HG03135 (cell line): ENCODE measurements around the gene COL23A1.

Experiments
- ATAC-seq: cut with Tn5 transposase; IDR thresholded peaks from one replicate; pipeline ENCODE4 v1.9.1; 2021; ENCODE audit warnings: mild to moderate bottlenecking, moderate library complexity; ENCODE audit not compliant: unreplicated experiment

COL23A1 gene

GRCh38 chr5:178557416-178557815, 32.8 kb downstream of the COL23A1 start:
- no peak for ATAC-seq

DNA sequence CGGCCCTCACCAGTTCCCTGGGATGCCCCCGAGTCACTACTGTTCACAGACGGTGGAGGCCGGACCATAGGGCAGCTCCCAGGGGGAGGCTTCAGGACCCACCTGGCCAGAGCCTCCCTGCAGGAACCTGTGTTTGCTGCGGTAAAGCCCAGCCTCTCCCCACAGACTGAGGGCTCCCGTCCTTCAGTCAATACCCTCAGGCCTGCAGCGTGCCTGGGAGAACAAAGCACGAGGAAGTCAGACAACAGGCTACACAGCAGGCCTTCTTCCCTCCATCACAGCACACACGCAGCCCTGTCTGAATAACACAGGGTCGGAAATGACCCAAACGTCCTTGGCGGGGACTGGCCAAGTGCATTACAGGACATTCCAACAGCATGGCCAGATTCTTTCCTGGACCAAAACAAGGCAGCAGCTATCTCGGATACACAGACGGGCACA, 34.4 kb downstream of the COL23A1 start:
- ATAC-seq = no peak

DNA sequence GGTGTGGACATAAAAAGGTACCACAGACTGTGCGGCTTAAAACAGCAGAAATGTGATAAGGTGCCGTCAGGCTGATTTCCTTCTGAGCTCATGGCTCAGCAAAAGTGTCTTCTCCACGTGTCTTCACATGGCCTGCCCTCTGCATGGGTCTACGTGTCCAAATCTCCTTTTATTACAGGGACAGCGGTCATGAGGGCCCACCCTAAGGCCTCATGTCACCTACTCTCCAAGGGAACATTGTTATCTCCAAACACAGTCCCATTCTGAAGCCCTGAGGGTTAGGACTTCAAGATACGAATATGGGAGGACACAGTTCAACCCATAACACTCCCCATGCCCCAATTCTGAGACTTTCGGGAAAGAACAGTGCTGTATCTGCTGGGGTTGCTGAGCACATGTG, 35.2 kb downstream of the COL23A1 start:
- ATAC-seq = no peak

DNA sequence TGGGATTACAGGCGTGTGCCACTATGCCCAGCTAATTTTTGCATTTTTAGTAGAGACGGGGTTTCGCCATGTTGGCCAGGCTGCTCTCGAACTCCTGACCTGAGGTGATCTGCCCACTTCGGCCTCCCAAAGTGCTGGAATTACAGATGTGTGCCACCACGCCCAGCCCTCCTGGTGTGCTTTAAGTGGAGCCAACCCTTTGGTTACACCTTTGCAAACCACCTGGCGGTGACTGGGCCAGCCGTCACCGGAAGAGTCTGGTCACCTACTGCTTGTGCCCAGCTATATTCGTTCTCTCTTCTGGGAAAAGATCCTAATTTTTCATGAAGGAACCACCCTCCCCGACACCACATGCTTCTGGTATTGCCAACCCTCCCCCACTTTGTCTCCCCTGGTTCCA, 35.9 kb downstream of the COL23A1 start:
- ATAC-seq = no peak

DNA sequence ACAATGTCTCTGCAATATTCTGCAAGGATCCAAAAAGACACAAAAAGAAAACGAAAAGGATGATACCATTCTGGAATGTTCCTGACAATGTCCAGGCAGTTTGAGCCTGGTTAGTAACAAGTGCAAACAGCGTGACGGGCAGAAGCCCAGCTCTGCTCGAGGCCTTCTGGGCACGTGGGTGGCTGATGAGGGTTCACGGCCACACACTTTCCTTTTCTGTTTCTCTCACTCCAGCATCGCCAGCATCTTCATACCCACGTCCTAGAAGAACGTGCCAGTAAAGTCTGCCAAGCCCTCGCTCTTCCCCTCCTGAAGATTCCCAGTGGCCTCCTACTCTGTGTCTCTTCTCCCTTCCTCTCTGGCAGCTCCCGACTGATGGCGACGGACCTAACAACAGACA, 36.7 kb downstream of the COL23A1 start:
- no peak for ATAC-seq

DNA sequence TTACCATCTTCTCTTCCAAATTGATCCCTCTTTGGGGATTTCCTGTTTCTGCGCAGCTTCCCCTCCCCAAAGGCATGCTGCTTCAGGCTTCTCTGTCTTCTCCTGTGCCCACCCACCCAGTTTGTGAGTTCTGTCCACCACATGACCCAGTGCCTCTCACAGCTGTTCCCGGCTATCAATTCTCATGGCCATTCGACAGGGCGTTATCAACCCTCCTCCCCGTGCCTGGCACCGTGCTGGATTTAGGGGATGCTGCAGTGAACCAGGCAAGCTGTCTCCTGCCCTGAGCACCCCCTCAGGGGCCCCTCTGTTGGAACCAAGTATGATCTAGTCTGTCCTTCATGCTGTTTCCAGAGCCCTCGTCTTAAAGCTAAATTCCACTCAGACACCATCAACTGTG, 38.7 kb downstream of the COL23A1 start:
- no peak for ATAC-seq

DNA sequence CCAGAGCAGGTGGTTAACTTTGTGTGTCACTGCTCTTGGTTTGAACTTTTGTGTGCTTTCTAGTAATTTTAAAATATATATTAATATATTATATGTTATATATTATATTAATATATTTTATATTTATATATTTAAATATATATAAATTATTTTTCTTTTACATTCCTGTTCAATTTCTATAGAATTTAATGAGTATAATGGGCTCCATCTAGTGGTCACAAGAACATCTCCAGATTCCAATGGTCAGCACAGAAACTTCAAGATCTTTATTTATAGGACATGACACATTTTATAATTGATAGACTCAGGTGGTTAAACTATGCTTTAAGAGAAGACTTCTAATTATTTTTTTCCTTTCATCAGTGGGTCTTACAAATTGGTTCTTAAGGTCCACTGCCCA, 39.1 kb downstream of the COL23A1 start:
- ATAC-seq = no peak

DNA sequence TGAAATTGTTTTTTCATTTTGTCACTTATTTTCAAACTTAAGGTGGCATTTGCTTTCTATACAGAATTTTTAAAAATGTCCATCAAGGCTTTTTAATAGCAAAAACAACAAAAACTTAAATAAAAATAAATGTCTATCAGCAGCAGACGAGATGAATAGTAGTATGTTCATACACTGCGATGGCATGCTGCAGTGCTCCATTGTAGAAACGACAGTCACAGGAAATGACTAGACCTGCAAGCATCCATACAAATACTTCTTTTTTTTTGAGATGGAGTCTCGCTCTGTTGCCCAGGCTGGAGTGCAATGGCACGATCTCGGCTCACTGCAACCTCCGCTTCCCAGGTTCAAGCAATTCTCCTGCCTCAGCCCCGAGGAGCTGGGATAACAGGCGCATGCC, 41.4 kb downstream of the COL23A1 start:
- ATAC-seq = no peak

DNA sequence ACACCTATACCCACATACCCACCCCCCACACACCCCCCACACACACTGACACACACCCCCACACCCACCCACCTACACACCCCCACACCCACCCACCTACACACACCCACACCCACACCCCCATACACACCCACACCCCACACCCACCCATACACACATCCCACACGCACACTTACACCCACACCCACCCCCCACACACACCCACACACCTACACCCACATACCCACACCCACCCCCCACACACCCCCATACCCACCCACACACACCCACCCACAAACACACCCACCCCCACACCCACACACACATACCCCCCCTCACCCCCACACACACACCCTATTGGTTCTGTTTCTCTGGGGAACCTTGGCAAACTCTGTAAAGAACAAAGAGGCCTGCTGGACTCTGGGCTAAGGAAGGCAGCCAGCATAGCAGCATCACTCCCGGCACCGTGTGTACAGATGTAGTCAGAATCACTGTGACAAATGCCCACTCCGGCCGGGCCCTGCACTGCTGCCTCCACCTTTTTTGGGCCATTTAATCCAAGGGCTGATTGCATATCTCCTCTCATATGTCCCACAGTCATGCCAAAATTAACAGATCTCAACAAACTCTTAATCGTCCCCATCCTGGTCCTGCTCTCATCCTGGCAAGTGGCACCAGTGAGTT, 42.3 kb downstream of the COL23A1 start:
- no peak for ATAC-seq

DNA sequence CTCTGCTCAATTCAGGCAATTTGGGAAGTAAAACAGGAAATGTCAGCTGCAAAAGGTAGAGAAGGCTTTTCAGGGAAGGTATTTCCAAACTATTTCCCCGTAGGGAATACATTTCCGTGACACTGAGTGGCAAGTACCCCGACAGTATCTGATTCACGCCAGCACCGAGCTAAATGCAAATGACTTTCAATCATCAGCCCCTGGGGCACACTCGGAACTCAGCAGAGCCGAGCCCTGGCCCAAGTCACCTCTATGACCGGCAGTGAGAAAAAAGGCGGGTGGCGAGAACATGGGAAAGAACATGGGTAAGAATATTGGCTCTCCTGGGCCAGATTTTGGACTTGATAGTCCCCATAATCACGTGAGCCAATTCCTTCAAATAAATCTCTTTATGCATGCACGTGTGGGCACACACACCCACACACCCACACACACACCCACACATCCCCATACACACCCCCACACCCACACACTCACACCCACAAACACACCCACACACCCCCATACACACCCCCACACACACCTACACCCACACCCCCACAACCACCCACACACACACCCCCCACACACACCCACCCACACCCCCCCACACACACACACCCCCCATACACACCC, 43.0 kb downstream of the COL23A1 start:
- ATAC-seq = no peak

DNA sequence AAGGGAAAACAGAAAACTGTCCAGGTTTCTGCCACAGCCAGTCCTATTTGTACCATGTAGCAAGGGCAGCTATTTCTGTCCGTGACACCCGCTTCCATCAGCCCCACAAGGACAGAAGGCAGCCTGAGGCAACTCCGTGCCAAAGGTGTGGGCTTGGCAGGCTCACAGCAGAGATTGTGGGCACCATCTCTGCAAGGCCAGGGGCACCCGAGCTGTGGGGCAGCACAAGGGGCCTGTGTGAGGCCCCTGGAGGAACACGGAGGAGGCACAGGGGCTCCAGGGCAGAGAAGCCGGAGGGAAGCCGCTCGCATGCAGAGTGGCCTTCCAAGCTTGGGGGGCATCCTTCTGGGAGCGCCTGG, 43.5 kb downstream of the COL23A1 start:
- no peak for ATAC-seq

- ATAC-seq = no peak
Measured at GRCh38 chr5:178545941-178546674, 44.1 kb downstream of the COL23A1 start.

- ATAC-seq = no peak
Measured at GRCh38 chr5:178545176-178545575, 45.0 kb downstream of the COL23A1 start.

DNA sequence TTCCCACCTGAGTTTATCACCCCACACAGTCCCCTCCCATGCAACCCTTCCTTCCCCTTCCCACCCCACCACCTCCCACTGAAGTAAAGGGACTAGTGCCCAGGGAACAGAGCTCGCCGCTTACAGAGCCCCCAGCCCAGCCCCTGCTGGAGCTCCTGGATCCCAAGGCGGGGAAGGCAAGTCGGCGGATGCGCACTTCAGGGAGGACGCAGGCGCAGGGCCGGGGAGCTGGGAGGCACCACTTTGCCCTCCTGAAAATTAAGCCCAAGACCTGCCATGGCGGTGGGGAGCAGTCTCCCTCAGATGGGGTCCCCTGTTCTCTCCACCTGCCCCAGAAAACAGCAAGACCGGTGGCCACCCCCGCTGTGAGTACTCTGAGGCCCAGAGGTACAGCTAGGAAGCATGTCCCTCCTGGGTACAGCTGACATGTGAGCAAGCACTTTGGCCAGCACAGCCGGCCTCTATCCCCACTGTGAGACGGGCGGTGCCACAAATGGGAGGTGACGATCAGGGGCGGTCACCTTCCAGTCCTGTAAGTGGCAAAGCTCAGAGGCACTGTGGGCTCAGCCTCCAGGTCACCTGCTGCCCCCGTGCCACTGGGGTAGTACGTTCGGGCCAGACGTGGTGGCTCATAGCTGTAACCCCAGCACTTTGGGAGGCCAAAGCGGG, 45.9 kb downstream of the COL23A1 start:
- no peak for ATAC-seq

DNA sequence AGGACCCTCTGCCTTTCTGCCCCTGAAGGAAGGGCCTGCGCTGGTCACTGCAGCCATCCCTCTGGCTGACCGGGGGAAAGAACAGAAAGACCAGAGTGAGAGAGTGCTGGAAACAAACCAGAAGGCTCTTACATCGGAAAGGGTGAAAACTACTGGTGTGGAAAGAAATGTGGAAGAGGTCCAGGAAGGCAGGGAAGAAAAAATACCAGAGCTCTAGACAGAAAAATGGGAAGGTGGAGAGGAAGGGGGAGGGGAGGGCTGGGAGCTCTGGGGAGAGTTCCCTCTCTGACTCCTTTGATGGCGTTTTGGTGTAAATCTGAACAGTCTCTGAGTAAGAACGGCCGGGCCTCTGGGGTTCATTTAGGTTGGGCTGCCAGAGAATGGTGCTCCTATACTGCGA, 47.7 kb downstream of the COL23A1 start:
- ATAC-seq = no peak

GRCh38 chr5:178540526-178540925, 49.7 kb downstream of the COL23A1 start:
- ATAC-seq = no peak

DNA sequence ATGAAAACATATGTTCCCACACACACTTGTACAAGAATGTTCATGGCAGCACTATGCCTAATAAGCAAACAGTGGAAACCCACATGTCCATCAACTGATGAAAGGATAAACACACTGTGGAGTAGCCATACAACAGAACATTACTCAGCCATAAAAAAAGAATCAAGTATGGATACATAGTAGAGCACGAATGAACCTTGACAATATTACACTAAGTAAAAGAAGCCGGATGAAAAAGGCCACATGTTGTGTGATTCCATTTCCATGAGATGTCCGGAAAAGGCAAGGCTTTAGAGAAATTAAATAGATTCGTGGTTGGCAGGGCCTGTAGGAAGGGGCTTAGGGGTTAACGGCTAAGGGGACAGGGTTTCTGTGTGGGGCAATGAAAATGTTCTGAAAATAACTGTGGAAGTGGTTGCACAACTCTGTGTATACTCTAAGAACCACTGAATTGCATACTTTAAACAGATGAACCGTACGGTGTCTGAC, 51.4 kb downstream of the COL23A1 start:
- no peak for ATAC-seq

- no peak for ATAC-seq
Measured at GRCh38 chr5:178537467-178538371, 52.5 kb downstream of the COL23A1 start.

DNA sequence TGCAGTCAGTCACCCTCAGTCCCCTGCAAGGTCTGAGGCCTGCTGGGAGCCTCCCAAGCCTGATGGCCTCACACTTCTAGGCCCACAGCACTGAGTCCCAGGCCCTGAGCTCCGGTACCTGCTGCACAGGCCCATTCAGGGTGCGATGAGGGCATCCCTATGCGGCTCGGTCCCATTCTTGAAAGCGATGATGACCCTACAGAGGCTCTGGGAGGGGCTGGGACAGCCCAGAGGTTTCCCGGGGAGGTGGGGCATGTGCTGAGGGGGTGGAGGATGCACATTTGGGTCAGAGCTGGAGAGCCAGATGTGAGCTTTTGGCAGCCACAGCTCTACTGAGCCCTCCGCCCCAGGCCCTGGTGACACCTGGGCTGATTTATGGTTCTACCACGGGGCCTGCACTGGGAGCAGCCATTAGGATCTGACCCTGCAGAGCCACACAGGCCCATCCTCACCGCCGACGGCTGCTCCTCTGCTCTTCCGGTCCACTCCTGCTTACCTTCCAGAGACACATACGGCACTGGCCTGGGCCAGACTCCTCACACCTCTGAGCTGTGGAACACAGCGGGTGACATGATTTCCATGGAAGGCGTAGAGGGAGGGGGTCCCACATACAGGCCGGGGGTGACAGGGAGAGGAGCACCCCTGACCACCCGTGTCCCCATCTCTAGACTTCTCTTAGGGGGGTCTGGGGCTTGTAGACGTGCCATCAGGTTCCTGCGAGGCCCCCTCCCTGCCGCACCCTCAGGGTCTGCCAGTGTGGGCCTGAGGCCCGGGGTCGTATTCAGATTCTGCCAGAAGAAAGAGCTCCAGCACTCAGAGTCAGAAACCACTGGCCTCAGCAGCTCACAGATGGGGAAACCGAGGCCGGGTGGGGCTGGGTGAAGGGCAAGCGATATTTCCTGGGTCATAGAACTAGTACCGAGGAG, 53.4 kb downstream of the COL23A1 start:
- ATAC-seq = no peak
